Measurements from ENCODE around the gene USP15.
"Not testable (repeated sequence)": the region's sequence is repeated elsewhere in the genome, so short reads cannot be mapped to it uniquely, and the experiment has no call there.

USP15 gene

GRCh38 chr12:62438098-62438692, 178.0 kb downstream of the USP15 start:
- no peaks in the 10 kb centered on the region for H3K9me3 ChIP-seq (ENCODE audit: insufficient read depth, low read length, severe bottlenecking)
- H3K79me2 ChIP-seq (ENCODE audit: insufficient read depth, low read length): no peaks in the 10 kb centered on the region
- H4K20me1 ChIP-seq (ENCODE audit: insufficient read depth, low read length): no peaks in the 10 kb centered on the region
- no peak overlapping the region for H3K4me3 ChIP-seq (ENCODE audit: low read depth in 1 of 2, low read length in 2 of 2)
- no peak overlapping the region for H3K9ac ChIP-seq (ENCODE audit: low read depth, low read length)
- TF ChIP-seq, protein P1, sequence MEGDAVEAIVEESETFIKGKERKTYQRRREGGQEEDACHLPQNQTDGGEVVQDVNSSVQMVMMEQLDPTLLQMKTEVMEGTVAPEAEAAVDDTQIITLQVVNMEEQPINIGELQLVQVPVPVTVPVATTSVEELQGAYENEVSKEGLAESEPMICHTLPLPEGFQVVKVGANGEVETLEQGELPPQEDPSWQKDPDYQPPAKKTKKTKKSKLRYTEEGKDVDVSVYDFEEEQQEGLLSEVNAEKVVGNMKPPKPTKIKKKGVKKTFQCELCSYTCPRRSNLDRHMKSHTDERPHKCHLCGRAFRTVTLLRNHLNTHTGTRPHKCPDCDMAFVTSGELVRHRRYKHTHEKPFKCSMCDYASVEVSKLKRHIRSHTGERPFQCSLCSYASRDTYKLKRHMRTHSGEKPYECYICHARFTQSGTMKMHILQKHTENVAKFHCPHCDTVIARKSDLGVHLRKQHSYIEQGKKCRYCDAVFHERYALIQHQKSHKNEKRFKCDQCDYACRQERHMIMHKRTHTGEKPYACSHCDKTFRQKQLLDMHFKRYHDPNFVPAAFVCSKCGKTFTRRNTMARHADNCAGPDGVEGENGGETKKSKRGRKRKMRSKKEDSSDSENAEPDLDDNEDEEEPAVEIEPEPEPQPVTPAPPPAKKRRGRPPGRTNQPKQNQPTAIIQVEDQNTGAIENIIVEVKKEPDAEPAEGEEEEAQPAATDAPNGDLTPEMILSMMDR (IDR thresholded peaks at IDR 0.05; ENCODE audit: borderline replicate concordance, extremely low read depth, low read length, poor library complexity, severe bottlenecking): peak; percentile 72
- no peak for TF ChIP-seq EZH2 (IDR thresholded peaks at IDR 0.05; ENCODE audit: borderline replicate concordance, low read depth, low read length, severe bottlenecking)
- H3K4me1 ChIP-seq (ENCODE audit: insufficient read depth, low read length): no peaks in the 10 kb centered on the region
- H3K27ac ChIP-seq (ENCODE audit: low read length): no peak overlapping the region
- peak; percentile 62 for DNase-seq
- H3K36me3 ChIP-seq (ENCODE audit: insufficient read depth, low read length): no peaks in the 10 kb centered on the region
- peak; percentile 80 for ATAC-seq (ENCODE audit: insufficient read depth, low read depth)
- H3K4me2 ChIP-seq (ENCODE audit: insufficient read depth, low read length): no peak overlapping the region
- peak overlapping the region; percentile 58 for H2AFZ ChIP-seq (ENCODE audit: low read depth, low read length)
- H3K27me3 ChIP-seq (ENCODE audit: insufficient read depth, low read length, poor library complexity): peaks cover 2% of the 10 kb centered on the region

DNA sequence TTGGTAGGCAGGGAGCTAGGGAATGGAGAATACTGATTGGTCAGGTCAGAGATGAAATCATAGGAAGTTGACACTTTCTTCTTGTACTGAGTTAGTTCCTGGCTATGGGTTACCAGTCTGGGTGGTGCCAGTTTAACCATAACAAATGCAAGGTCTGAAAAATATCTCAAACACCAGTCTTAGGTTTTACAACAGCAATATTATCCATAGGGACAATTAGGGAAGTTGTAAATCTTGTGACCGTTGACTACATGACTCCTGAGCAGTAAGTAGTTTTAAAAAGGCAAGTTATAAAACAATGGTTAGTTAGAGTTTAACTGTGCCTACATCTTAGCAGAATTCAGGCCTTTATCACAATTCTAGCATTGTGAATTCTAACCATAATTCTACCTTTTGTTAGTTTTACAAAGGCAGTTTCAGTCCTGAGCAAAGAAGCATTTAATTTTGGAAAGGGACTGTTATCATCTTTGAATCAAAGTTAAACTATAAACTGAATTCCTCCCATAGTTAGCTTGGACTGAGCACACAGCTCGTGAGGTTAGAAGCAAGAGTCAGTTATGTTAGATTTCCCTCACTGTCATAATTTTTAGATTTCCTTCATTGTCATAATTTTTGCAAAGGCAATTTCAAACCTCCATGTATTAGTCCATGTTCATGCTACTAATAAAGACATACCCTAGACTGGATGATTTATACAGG, 186.7 kb downstream of the USP15 start:
- H3K4me1 ChIP-seq (ENCODE audit: insufficient read depth, low read length): no peaks in the 10 kb centered on the region
- 0 out of 2 replicates have a peak overlapping the region, but pooled peaks have one; percentile 26 for H2AFZ ChIP-seq (ENCODE audit: low read depth, low read length)
- DNase-seq (no peak), ATAC-seq (ENCODE audit: insufficient read depth, low read depth) (no peak)
- no peaks in the 10 kb centered on the region for H3K36me3 ChIP-seq (ENCODE audit: insufficient read depth, low read length)
- H3K9ac ChIP-seq (ENCODE audit: low read depth, low read length): no peak overlapping the region
- H3K27me3 ChIP-seq (ENCODE audit: insufficient read depth, low read length, poor library complexity): no peaks in the 10 kb centered on the region
- H3K4me3 ChIP-seq (ENCODE audit: low read depth in 1 of 2, low read length in 2 of 2): no peak overlapping the region
- no peak overlapping the region for H3K27ac ChIP-seq (ENCODE audit: low read length)
- no peak overlapping the region for H3K4me2 ChIP-seq (ENCODE audit: insufficient read depth, low read length)
- H3K9me3 ChIP-seq (ENCODE audit: insufficient read depth, low read length, severe bottlenecking): no peaks in the 10 kb centered on the region
- no peaks in the 10 kb centered on the region for H3K79me2 ChIP-seq (ENCODE audit: insufficient read depth, low read length)
- no peak for TF ChIP-seq EZH2 (IDR thresholded peaks at IDR 0.05; ENCODE audit: borderline replicate concordance, low read depth, low read length, severe bottlenecking)
- TF ChIP-seq, protein P1 (IDR thresholded peaks at IDR 0.05; ENCODE audit: borderline replicate concordance, extremely low read depth, low read length, poor library complexity, severe bottlenecking): no peak
- H4K20me1 ChIP-seq (ENCODE audit: insufficient read depth, low read length): no peaks in the 10 kb centered on the region

DNA sequence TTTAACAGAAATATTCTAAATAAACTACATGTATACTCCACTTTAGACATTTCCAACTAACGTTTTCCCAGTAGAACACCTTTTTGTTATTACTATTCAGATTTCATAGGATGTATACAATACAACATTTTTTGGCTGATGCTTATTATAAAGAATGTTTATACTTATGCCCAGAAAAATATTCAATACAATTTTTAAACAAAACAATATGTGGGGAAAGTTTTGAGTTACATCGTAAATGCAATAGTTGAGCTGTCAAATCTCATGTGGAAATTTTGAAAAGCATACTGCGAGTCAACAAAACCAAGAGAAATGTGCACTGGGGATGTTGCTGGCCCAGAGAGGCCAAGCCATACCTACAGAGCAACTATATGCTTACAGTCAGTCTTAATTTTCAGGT, 188.2 kb downstream of the USP15 start:
- no peaks in the 10 kb centered on the region for H3K36me3 ChIP-seq (ENCODE audit: insufficient read depth, low read length)
- TF ChIP-seq EZH2 (IDR thresholded peaks at IDR 0.05; ENCODE audit: borderline replicate concordance, low read depth, low read length, severe bottlenecking): no peak
- TF ChIP-seq, protein P1 (IDR thresholded peaks at IDR 0.05; ENCODE audit: borderline replicate concordance, extremely low read depth, low read length, poor library complexity, severe bottlenecking): no peak
- no peaks in the 10 kb centered on the region for H3K27me3 ChIP-seq (ENCODE audit: insufficient read depth, low read length, poor library complexity)
- no peaks in the 10 kb centered on the region for H3K79me2 ChIP-seq (ENCODE audit: insufficient read depth, low read length)
- H4K20me1 ChIP-seq (ENCODE audit: insufficient read depth, low read length): no peaks in the 10 kb centered on the region
- DNase-seq (no peak), ATAC-seq (ENCODE audit: insufficient read depth, low read depth) (no peak)
- H3K4me2 ChIP-seq (ENCODE audit: insufficient read depth, low read length): no peak overlapping the region
- H3K9ac ChIP-seq (ENCODE audit: low read depth, low read length): no peak overlapping the region
- no peak overlapping the region for H3K4me3 ChIP-seq (ENCODE audit: low read depth in 1 of 2, low read length in 2 of 2)
- H3K9me3 ChIP-seq (ENCODE audit: insufficient read depth, low read length, severe bottlenecking): no peaks in the 10 kb centered on the region
- no peak overlapping the region for H3K27ac ChIP-seq (ENCODE audit: low read length)
- H2AFZ ChIP-seq (ENCODE audit: low read depth, low read length): no peak overlapping the region
- H3K4me1 ChIP-seq (ENCODE audit: insufficient read depth, low read length): no peaks in the 10 kb centered on the region

DNA sequence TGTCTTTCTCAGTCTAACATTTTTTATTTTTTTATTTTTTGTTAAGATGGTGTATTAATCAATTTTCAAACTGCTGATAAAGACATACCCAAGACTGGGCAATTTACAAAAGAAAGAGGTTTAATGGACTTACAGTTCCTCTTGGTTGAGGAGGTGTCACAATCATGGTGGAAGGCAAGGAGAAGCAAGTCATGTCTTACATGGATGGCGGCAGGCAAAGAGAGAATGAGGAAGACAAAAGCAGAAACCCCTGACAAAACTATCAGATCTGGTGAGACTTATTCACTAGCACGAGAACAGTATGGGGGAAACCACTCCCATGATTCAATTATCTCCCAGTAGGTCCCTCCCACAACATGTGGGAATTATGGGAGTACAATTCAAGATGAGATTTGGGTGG, 195.2 kb downstream of the USP15 start:
- not testable (repeated sequence) for H3K27ac ChIP-seq (ENCODE audit: low read length); H3K9ac ChIP-seq (ENCODE audit: low read depth, low read length); DNase-seq; H3K4me3 ChIP-seq (ENCODE audit: low read depth in 1 of 2, low read length in 2 of 2); H3K4me1 ChIP-seq (ENCODE audit: insufficient read depth, low read length); H3K4me2 ChIP-seq (ENCODE audit: insufficient read depth, low read length); H3K27me3 ChIP-seq (ENCODE audit: insufficient read depth, low read length, poor library complexity); H3K9me3 ChIP-seq (ENCODE audit: insufficient read depth, low read length, severe bottlenecking); H3K79me2 ChIP-seq (ENCODE audit: insufficient read depth, low read length); H4K20me1 ChIP-seq (ENCODE audit: insufficient read depth, low read length); H3K36me3 ChIP-seq (ENCODE audit: insufficient read depth, low read length); H2AFZ ChIP-seq (ENCODE audit: low read depth, low read length); ATAC-seq (ENCODE audit: insufficient read depth, low read depth)

All from DND-41 (cell line).